HG03469 (cell line): ENCODE measurements around the gene TRMT5.

Source experiments
- ATAC-seq: cut with Tn5 transposase; IDR thresholded peaks from one replicate; pipeline ENCODE4 v1.9.1; 2021; ENCODE audit warnings: mild to moderate bottlenecking, moderate library complexity, moderate number of reproducible peaks; ENCODE audit not compliant: unreplicated experiment

The TRMT5 gene

GRCh38 chr14:60980811-60981632, at the start of gene TRMT5, which contains the start of gene SLC38A6:
Gene TRMT5, minus strand, starts transcription at chr14:60981079. Its CDS starts 106 bp downstream, at chr14:60980973.
Gene SLC38A6, plus strand, starts transcription at chr14:60981245. Its CDS starts 33 bp downstream, at chr14:60981278.
- ATAC-seq = peak; percentile 69

- ATAC-seq = no peak
Measured at GRCh38 chr14:61026526-61026925, 45.6 kb upstream of the TRMT5 start.

GRCh38 chr14:61025251-61026223, 44.7 kb upstream of the TRMT5 start:
- ATAC-seq = peak; percentile 58

- ATAC-seq = no peak
Measured at GRCh38 chr14:61019537-61019936, 38.7 kb upstream of the TRMT5 start.

- ATAC-seq = no peak
Measured at GRCh38 chr14:61003571-61003970, 22.7 kb upstream of the TRMT5 start.

- ATAC-seq = no peak
Measured at GRCh38 chr14:60999536-60999935, 18.7 kb upstream of the TRMT5 start.

GRCh38 chr14:60998617-60999016, 17.7 kb upstream of the TRMT5 start:
- ATAC-seq = no peak

- ATAC-seq = no peak
Measured at GRCh38 chr14:60989599-60989998, 8.7 kb upstream of the TRMT5 start.

GRCh38 chr14:60986500-60986899, 5.6 kb upstream of the TRMT5 start:
- ATAC-seq = no peak

GRCh38 chr14:60984196-60984595, 3.3 kb upstream of the TRMT5 start:
- ATAC-seq = no peak

- ATAC-seq = no peak
Measured at GRCh38 chr14:60981633-60982455, 965 bp upstream of the TRMT5 start.

- no peak for ATAC-seq
Measured at GRCh38 chr14:60977847-60978246, 3.0 kb downstream of the TRMT5 start.

GRCh38 chr14:60975551-60975950, 5.3 kb downstream of the TRMT5 start:
- no peak for ATAC-seq

GRCh38 chr14:60974090-60974651, 6.7 kb downstream of the TRMT5 start:
- no peak for ATAC-seq

GRCh38 chr14:60973070-60973469, 7.8 kb downstream of the TRMT5 start:
- no peak for ATAC-seq

- ATAC-seq = no peak
Measured at GRCh38 chr14:60972295-60972694, 8.6 kb downstream of the TRMT5 start.

GRCh38 chr14:60971271-60971670, 9.6 kb downstream of the TRMT5 start:
- ATAC-seq = no peak

GRCh38 chr14:60970146-60970545, 10.7 kb downstream of the TRMT5 start:
- no peak for ATAC-seq

- no peak for ATAC-seq
Measured at GRCh38 chr14:60968671-60969070, 12.2 kb downstream of the TRMT5 start.

GRCh38 chr14:60968099-60968498, 12.8 kb downstream of the TRMT5 start:
- no peak for ATAC-seq
